ENCODE measurements around the gene ZNF614.
"Not testable (repeated sequence)": the region's sequence is repeated elsewhere in the genome, so short reads cannot be mapped to it uniquely, and the experiment has no call there.

DNA sequence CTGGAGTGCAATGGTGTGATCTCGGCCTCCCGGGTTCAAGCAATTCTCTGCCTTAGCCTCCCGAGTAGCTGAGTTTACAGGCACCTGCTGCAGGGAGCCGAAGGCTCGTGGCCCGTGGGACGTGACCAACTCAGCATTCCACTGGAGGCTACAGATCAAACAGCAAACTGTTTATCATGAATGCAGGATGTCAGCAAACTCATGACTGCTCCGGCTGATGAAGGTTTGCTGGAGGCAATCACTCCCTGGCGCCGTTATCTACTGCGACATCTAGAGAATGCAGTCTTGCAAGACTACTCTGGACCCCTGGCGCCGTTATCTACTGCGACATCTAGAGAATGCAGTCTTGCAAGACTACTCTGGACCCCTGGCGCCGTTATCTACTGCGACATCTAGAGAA is 52.4 kb downstream of the ZNF614 start:
- TF ChIP-seq CTCF, POLR2A (IDR thresholded peaks at IDR 0.05): not testable (repeated sequence)
